HCT116 (cell line): Measurements from ENCODE around the gene ZFP57.

Experiments used
- EZH2phosphoT487 ChIP-seq: fragments of 200-600 bp; IDR thresholded peaks from 2 replicates; pipeline ENCODE4 v1.6.1; 2018; ENCODE audit warnings: antibody characterized with exemption, borderline replicate concordance
- POLR2A ChIP-seq: IDR thresholded peaks from 2 replicates; pipeline ENCODE4 v1.7.0; 2011; ENCODE audit warnings: borderline replicate concordance; ENCODE audit not compliant: insufficient read depth, insufficient read length; ENCODE audit errors: extremely low read depth
- TF ChIP-seq, protein P1 (sequence below), 3 experiments: fragments of 200-600 bp in 1 of 3; sonication (generic) in 1 of 3; IDR thresholded peaks in 2 of 3; conservative IDR thresholded peaks in 1 of 3; 2 replicates each; pipeline ENCODE4 v1.5.1; 2012 to 2017; ENCODE audit warnings: low read depth in 2 of 3, low read length in 2 of 3, antibody characterized with exemption in 1 of 3, borderline replicate concordance in 1 of 3, control low read depth in 1 of 3, mild to moderate bottlenecking in 1 of 3, mixed read lengths in 1 of 3, mixed run types in 1 of 3, moderate library complexity in 1 of 3; ENCODE audit not compliant: insufficient read depth in 1 of 3

DNA sequence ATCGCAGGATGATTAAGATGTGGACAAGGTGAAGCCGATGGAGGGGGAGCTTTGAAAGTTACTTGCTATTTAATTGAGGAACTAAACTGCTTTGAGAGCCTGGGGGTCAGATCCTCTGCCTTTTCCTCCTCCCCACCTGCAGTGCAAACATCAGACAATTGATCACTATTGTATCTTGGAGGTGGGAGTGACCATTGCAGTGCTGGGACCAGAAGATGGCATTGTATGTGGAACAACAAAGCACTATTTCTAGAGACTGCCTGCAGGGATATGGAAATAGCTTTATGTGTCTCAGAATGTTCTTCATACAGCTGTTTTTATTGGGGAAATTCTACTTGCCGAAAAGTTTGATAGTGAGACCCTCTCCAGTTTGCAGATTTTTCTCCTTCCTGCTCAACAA is 19.9 kb downstream of the ZFP57 start:
- no peak for TF ChIP-seq EZH2phosphoT487
- TF ChIP-seq, protein P1, sequence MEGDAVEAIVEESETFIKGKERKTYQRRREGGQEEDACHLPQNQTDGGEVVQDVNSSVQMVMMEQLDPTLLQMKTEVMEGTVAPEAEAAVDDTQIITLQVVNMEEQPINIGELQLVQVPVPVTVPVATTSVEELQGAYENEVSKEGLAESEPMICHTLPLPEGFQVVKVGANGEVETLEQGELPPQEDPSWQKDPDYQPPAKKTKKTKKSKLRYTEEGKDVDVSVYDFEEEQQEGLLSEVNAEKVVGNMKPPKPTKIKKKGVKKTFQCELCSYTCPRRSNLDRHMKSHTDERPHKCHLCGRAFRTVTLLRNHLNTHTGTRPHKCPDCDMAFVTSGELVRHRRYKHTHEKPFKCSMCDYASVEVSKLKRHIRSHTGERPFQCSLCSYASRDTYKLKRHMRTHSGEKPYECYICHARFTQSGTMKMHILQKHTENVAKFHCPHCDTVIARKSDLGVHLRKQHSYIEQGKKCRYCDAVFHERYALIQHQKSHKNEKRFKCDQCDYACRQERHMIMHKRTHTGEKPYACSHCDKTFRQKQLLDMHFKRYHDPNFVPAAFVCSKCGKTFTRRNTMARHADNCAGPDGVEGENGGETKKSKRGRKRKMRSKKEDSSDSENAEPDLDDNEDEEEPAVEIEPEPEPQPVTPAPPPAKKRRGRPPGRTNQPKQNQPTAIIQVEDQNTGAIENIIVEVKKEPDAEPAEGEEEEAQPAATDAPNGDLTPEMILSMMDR (IDR thresholded peaks at IDR 0.05 in 2 of 3, conservative IDR thresholded peaks at IDR 0.05 in 1 of 3; ENCODE audit: borderline replicate concordance in 1 of 3, insufficient read depth in 1 of 3, low read depth in 2 of 3, low read length in 2 of 3): no peak
- TF ChIP-seq POLR2A: no peak
